Hepatocyte (in vitro differentiated cells): ENCODE results near the gene NOP53.

Experiments
- CTCF ChIP-seq: fragments of 200-600 bp; sonication (generic); IDR thresholded peaks from 2 replicates; pipeline ENCODE4 v1.5.1; 2016; ENCODE audit warnings: antibody characterized with exemption, mild to moderate bottlenecking; ENCODE audit not compliant: poor library complexity
- EZH2 ChIP-seq: fragments of 200-600 bp; sonication (generic); IDR thresholded peaks from 2 replicates; pipeline ENCODE4 v1.6.1; 2016; ENCODE audit warnings: antibody characterized with exemption, mild to moderate bottlenecking, borderline replicate concordance

DNA sequence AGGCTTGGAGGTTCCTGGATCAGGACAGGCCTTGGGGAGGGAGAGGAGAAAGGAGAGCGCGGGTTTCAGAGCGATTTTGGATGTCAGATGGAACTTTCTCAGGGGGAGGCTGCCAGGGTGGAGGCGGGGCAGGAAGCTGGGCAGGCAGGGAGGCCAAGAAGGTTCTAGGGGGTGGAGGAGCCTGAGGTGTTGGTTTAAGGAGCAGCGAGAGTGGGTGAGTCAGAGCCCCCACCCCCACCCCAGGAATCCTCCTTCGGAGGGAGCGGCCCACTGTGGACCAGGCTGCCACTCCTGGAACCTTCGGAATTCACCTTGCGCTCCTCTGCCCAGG, 15.9 kb upstream of the NOP53 start:
- TF ChIP-seq CTCF (no peak), EZH2 (no peak)
